ENCODE data around the gene SLC25A2.

GRCh38 chr5:141320225-141321169 lies 16.6 kb upstream of the SLC25A2 start, which contains the start of gene TAF7:
- peak; percentile 87 for TF ChIP-seq CTCF (conservative IDR thresholded peaks at IDR 0.05; ENCODE audit: low read length)
- no peak for TF ChIP-seq EZH2phosphoT487 (IDR thresholded peaks at IDR 0.05; ENCODE audit: borderline replicate concordance)

All from Loucy (cell line).